ENCODE data around the gene KCNK5.

The KCNK5 gene

GRCh38 chr6:39204646-39205244 is 24.5 kb downstream of the KCNK5 start:
- H3K4me3 ChIP-seq (ENCODE audit: low read depth, low read length): no peak overlapping the region
- ChIA-PET POLR2A (interaction anchor here (1.2 kb wide), 1 partner anchor 10 kb away, joined by 5 read pairs; no protein-coding TSS in a partner anchor), CTCF (interaction anchor here (1.2 to 3.3 kb wide), 5 partner anchors 14 to 231 kb away, joined by 4 to 12 read pairs (median 9); no protein-coding TSS in a partner anchor)
- no peaks in the 10 kb centered on the region for H3K36me3 ChIP-seq (ENCODE audit: control insufficient read depth in 2 of 2, insufficient read depth in 1 of 2, low read length in 2 of 2)
- no peaks in the 10 kb centered on the region for H3K9me3 ChIP-seq (ENCODE audit: control insufficient read depth, insufficient read depth, low read depth, low read length)
- TF ChIP-seq ZIC2 (tag by site-specific recombination; IDR thresholded peaks at IDR 0.05): peak; percentile 60
- no peak for TF ChIP-seq ZNF792 (tag by site-specific recombination; IDR thresholded peaks at IDR 0.05)
- H3K4me1 ChIP-seq (ENCODE audit: control insufficient read depth, insufficient read depth, low read length): peaks cover 5% of the 10 kb centered on the region
- no peak overlapping the region for H3K27ac ChIP-seq (ENCODE audit: extremely low read depth, low read depth, low read length)

GRCh38 chr6:39204160-39204495 is 25.1 kb downstream of the KCNK5 start:
- ChIA-PET CTCF (interaction anchor here (0.6 to 3.3 kb wide), 6 partner anchors 14 to 231 kb away, joined by 3 to 12 read pairs (median 8); no protein-coding TSS in a partner anchor), POLR2A (interaction anchor here (1.2 kb wide), 1 partner anchor 11 kb away, joined by 5 read pairs; no protein-coding TSS in a partner anchor)
- TF ChIP-seq ZBTB17 (tag by site-specific recombination; IDR thresholded peaks at IDR 0.05) (peak; percentile 79), ZNF768 (tag by site-specific recombination; IDR thresholded peaks at IDR 0.05) (no peak)
- no peaks in the 10 kb centered on the region for H3K36me3 ChIP-seq (ENCODE audit: control insufficient read depth in 2 of 2, insufficient read depth in 1 of 2, low read length in 2 of 2)
- no peak overlapping the region for H3K4me3 ChIP-seq (ENCODE audit: low read depth, low read length)
- H3K4me1 ChIP-seq (ENCODE audit: control insufficient read depth, insufficient read depth, low read length): peaks cover 5% of the 10 kb centered on the region
- H3K9me3 ChIP-seq (ENCODE audit: control insufficient read depth, insufficient read depth, low read depth, low read length): no peaks in the 10 kb centered on the region
- H3K27ac ChIP-seq (ENCODE audit: extremely low read depth, low read depth, low read length): no peak overlapping the region

GRCh38 chr6:39203436-39204159 is 25.7 kb downstream of the KCNK5 start:
- no peaks in the 10 kb centered on the region for H3K36me3 ChIP-seq (ENCODE audit: control insufficient read depth in 2 of 2, insufficient read depth in 1 of 2, low read length in 2 of 2)
- H3K9me3 ChIP-seq (ENCODE audit: control insufficient read depth, insufficient read depth, low read depth, low read length): no peaks in the 10 kb centered on the region
- ChIA-PET POLR2A (interaction anchor here (1.2 kb wide), 1 partner anchor 12 kb away, joined by 5 read pairs; no protein-coding TSS in a partner anchor), CTCF (interaction anchor here (0.6 to 3.3 kb wide), 8 partner anchors 13 to 230 kb away, joined by 3 to 12 read pairs (median 8); no protein-coding TSS in a partner anchor)
- H3K4me3 ChIP-seq (ENCODE audit: low read depth, low read length): no peak overlapping the region
- TF ChIP-seq KLF17 (tag by site-specific recombination; IDR thresholded peaks at IDR 0.05) (peak; percentile 69; the same call in 1 of the 2 replicates), KLF1 (tag by site-specific recombination; IDR thresholded peaks at IDR 0.05) (peak; percentile 90), ZNF423 (tag by site-specific recombination; IDR thresholded peaks at IDR 0.05) (no peak), ZNF394 (tag by site-specific recombination; IDR thresholded peaks at IDR 0.05; ENCODE audit: borderline replicate concordance) (no peak), ZNF214 (tag by site-specific recombination; IDR thresholded peaks at IDR 0.05; ENCODE audit: borderline replicate concordance) (no peak)
- H3K27ac ChIP-seq (ENCODE audit: extremely low read depth, low read depth, low read length): no peak overlapping the region
- peaks cover 5% of the 10 kb centered on the region for H3K4me1 ChIP-seq (ENCODE audit: control insufficient read depth, insufficient read depth, low read length)

- Histone ChIP-seq H3K27ac (ENCODE audit: extremely low read depth, low read depth, low read length) (no peak overlapping the region), H3K4me1 (ENCODE audit: control insufficient read depth, insufficient read depth, low read length) (peaks cover 5% of the 10 kb centered on the region), H3K9me3 (ENCODE audit: control insufficient read depth, insufficient read depth, low read depth, low read length) (no peaks in the 10 kb centered on the region), H3K4me3 (ENCODE audit: low read depth, low read length) (no peak overlapping the region), H3K36me3 (ENCODE audit: control insufficient read depth in 2 of 2, insufficient read depth in 1 of 2, low read length in 2 of 2) (no peaks in the 10 kb centered on the region)
- CTCF ChIA-PET: interaction anchor here (0.6 to 3.3 kb wide), 4 partner anchors 12 to 314 kb away, joined by 3 to 12 read pairs (median 8); no protein-coding TSS in a partner anchor
- POLR2A ChIA-PET: no interaction called here
- TF ChIP-seq ZNF354C (tag by site-specific recombination; IDR thresholded peaks at IDR 0.05; ENCODE audit: borderline replicate concordance, low read depth): no peak
- no peak for TF ChIP-seq OSR2 (tag by site-specific recombination; IDR thresholded peaks at IDR 0.05)
- no peak for TF ChIP-seq ZBTB8A (tag by site-specific recombination; IDR thresholded peaks at IDR 0.05)
- no peak for TF ChIP-seq KLF9 (tag by site-specific recombination; IDR thresholded peaks at IDR 0.05; ENCODE audit: low read depth)
- no peak for TF ChIP-seq ZNF48 (tag by site-specific recombination; IDR thresholded peaks at IDR 0.05)
- TF ChIP-seq SALL2 (tag by site-specific recombination; IDR thresholded peaks at IDR 0.05; ENCODE audit: borderline replicate concordance): no peak
- no peak for TF ChIP-seq ZNF248 (tag by site-specific recombination; IDR thresholded peaks at IDR 0.05)
- no peak for TF ChIP-seq ZNF580 (tag by site-specific recombination; IDR thresholded peaks at IDR 0.05)
- TF ChIP-seq ZNF112 (tag by site-specific recombination; IDR thresholded peaks at IDR 0.05): no peak
- no peak for TF ChIP-seq OVOL3 (tag by site-specific recombination; IDR thresholded peaks at IDR 0.05)
- no peak for TF ChIP-seq ZFP37 (tag by site-specific recombination; IDR thresholded peaks at IDR 0.05)
- no peak for TF ChIP-seq ZNF175 (tag by site-specific recombination; IDR thresholded peaks at IDR 0.05)
- TF ChIP-seq BCL11B (tag by site-specific recombination; IDR thresholded peaks at IDR 0.05; ENCODE audit: low read depth): no peak
Measured at GRCh38 chr6:39202166-39202565, 27.1 kb downstream of the KCNK5 start.

Measured in HEK293 (cell line).